ENCODE measurements around the gene TMIGD3.

TMIGD3 gene

GRCh38 chr1:111448918-111449702 is 54.3 kb downstream of the TMIGD3 start, which contains the start of the genes ATP5PB and WDR77:
Gene ATP5PB (plus strand): TSS chr1:111449464. CDS start chr1:111449542, 78 bp downstream.
Gene WDR77 (minus strand): TSS chr1:111449256. CDS start chr1:111449169, 87 bp downstream.
- peak within 1 kb of the TSS; percentile 88 for H3K4me3 ChIP-seq (ENCODE audit: low read depth, low read length)

DNA sequence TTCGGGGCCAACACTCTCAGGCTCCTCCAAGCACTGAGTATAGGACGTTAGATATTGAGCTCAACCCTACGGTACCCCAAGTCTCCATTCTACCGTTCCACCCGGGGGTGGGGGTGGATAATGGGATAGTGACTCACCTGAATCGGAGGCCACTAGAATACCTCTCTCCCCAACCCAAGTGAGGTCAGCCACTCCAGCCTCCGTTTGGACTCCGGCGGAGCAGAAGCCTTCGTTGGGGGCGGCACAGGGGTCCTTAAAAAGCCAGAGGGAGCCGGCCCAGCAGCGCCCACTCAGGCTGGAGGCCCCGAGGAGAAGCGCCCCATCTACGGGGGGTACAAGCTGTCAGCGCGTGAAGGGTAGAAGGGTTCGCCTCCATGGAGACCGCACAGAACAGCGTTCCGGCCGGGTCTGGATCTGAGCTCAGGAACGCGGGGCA is 54.9 kb downstream of the TMIGD3 start:
- peak overlapping the region; percentile 88 for H3K4me3 ChIP-seq (ENCODE audit: low read depth, low read length)

DNA sequence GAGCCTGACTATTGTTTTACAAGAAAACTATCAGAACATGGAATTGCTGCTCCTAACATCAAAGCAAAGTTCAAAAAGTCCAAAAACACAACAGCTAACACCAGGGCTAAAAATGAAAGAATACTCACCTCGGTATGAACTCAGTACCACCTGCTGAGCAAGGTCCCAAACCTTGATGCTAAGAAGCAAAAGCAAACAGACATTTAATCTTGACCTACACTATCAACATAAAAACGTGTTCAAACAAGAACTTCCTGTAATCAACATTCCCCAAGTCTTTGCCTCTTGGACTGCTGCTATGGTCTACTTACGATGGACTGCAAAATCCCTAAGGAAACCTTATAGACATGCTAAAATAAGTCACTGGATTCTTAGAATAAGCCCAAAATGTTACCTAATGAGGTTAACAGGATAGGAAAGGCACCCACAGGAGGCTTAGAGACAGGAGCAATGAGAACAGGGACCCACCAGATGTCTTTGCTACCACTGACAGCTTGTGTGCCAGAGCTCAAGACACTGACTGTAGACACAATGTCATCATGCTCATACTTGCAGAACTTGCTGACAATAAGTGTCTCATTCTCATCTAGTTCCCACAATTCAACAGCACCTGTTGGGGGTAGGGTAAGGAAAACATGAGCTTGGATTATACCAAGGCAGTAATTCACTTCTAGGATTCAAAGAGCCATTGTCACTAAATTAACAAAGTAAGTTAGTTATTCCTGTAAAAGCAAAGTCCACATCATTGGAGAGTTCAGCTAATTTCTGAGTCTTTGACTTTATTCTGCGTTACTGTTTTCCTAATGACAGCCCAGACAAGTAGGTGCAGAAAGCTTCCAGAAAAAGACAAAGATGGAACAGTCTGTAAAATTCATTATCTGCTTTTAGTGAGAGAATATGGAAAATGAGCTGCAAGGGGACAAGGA is 56.2 kb downstream of the TMIGD3 start:
- H3K4me3 ChIP-seq (ENCODE audit: low read depth, low read length) = peak overlapping the region; percentile 88

DNA sequence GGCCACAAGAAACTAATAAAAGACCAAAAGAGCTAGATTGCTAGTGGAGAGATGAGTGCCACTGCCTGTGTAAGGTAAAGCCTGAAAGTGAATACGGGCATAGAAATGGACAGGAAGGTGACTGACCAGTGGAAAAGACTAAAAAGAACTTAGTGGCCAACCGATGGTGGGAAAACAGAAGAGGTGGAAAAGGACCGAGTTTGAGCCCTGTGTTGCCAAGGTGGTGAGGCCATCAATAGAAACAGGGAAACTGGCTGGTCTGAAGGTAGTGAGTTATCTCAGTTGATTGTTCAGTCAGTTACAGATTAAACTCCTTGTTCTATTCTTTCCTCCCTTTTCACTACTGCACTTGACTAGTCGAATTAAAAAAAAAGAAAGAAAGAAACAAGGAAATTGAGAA is 56.9 kb downstream of the TMIGD3 start:
- no peak overlapping the region for H3K4me3 ChIP-seq (ENCODE audit: low read depth, low read length)

DNA sequence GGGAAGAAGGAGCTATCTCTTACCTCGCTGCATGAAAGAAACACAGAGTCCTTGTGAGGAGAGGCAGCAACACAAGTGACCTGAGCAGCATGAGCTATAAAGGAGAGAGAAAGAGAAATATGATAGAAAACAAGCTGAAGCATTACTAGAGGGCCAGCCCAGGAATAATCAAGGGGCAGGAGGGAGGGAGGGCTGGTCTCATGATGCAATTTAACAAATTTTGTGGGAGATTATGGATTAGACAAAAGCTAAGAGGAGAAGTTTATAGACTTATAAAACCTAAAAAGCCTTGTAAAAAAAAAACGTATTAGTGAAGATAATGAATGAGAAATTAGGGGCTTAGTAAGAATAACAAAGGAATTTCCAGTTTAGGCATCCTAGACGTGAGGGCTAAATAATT is 59.4 kb downstream of the TMIGD3 start:
- H3K4me3 ChIP-seq (ENCODE audit: low read depth, low read length) = no peak overlapping the region

DNA sequence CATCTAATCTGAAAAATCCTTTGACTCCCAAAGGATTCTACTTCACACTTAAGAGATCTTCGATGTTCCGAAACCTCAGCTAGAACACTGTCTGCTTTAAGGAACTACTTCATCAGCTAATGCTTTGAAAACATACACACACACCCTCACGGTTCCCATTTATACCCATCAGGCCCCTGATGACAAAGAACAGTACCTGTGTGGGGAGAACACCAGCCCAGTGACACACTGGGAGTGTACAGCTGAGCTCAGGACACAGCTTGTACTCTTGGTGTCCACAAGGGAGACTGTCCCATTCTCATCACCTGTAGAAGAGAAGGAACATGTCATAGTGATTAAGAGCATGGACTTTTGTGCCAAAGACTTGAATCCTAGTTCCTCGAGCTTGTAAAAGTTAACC is 61.0 kb downstream of the TMIGD3 start:
- no peak overlapping the region for H3K4me3 ChIP-seq (ENCODE audit: low read depth, low read length)

DNA sequence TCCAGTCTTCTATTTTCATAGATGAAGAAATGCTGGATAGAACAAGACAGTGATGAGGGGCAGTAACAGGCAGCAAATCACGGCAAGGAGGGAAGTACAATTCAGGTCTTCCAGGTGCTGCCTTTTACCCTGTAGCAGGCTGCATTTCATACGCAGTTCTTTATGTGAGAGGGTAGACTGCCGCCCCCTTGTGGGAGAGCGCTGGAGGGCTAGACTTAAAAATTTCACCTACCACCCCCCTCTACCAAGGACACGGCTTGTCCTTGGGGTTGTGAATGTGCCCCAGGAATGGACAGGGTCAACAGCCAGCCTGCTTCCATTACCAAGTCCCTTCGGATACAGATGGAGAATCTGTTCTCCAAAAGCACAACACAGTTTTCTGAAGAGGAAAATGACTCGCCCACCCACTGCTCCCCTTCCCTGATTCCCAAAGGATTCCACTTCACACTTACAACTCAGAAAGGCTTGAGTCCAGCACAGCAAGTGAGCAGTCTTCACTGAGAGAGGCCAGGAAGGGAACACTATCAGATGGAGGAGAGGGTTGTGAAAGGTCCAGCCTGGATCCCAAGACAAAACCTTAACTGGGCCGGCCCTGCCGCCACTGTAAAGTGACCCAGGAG is 61.8 kb downstream of the TMIGD3 start:
- no peak overlapping the region for H3K4me3 ChIP-seq (ENCODE audit: low read depth, low read length)

GRCh38 chr1:111439461-111440351 is 63.7 kb downstream of the TMIGD3 start:
- H3K4me3 ChIP-seq (ENCODE audit: low read depth, low read length) = no peak overlapping the region

DNA sequence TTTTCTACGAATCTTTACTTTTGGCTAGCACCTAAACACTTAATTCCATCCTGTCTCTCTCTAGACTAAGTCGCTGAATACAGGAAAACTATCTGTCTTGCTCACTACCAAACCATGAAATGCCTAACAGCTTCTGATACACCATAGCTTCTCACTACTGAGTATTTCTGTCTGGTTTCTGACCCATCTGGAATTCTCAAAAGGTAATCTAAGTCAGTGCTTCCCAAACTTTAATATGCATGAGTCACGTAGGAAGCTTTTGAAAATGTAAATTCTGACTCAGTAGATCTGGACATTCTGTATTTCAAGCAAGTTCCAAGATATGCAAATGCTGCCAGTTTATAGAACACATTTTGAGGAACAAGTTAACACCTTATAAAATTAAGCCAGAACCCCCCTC is 66.7 kb downstream of the TMIGD3 start:
- no peak overlapping the region for H3K4me3 ChIP-seq (ENCODE audit: low read depth, low read length)

Data from iPS-11a (cell line).